Chondrocyte (in vitro differentiated cells): ENCODE results near the gene TRPV6. TPM values are rescaled to one million over a fixed set of nuclear protein-coding genes. Genes with fewer than 3 reads are reported as not detected.

Experiments
- DNase-seq: peaks from one replicate; pipeline ENCODE4 v3.0.0; 2021; ENCODE audit warnings: mixed read lengths, low spot score
- H3K27ac Mint-ChIP-seq: one replicate; pipeline ENCODE4 v1.8.0; 2021; ENCODE audit warnings: mild to moderate bottlenecking, moderate library complexity, mixed read lengths; ENCODE audit not compliant: unreplicated experiment
- H3K27me3 Mint-ChIP-seq: 2 replicates; pipeline ENCODE4 v1.8.0; 2021; ENCODE audit warnings: low read depth, mixed read lengths
- H3K36me3 Mint-ChIP-seq: 2 replicates; pipeline ENCODE4 v1.8.0; 2021; ENCODE audit warnings: low read depth, mixed read lengths
- H3K4me1 Mint-ChIP-seq: 2 replicates; pipeline ENCODE4 v1.8.0; 2021; ENCODE audit warnings: low read depth, mild to moderate bottlenecking, mixed read lengths
- H3K4me3 Mint-ChIP-seq: one replicate; pipeline ENCODE4 v1.8.0; 2021; ENCODE audit warnings: mild to moderate bottlenecking, moderate library complexity, mixed read lengths; ENCODE audit not compliant: unreplicated experiment
- H3K9me3 Mint-ChIP-seq: 2 replicates; pipeline ENCODE4 v1.8.0; 2021; ENCODE audit warnings: low read depth, mixed read lengths
- total RNA-seq: library from RNA; stranded (reverse); gene quantifications from 3 replicates; pipeline ENCODE4 v1.2.1, GENCODE V29; 2021
- TF ChIP-seq, protein P1 (sequence below): fragments of 200-600 bp; sonication (generic); IDR thresholded peaks from 2 replicates; pipeline ENCODE4 v1.5.0; 2021; ENCODE audit warnings: antibody characterized with exemption, mild to moderate bottlenecking, moderate library complexity

TRPV6 gene
- total RNA-seq, 1 donor from 2014 or later, result not detected

DNA sequence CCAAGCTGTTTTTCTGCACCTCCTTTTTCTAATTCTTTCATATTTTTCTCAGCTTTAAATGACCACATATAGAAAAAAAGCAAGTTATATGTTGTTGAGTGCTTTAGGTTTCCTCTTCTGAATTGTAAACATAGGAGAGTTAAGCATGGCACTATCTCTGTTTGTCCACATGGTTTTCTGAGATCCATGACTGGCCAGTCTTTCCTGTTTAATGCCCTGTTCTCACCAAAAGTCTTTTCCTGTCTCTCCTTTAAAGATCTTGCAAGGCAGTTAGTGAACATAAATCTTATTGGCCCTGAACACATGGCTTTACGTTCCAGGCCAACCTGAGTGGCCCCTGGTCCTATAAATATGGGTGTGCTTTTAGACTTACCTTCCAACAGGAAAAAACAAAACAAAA is 28.6 kb upstream of the TRPV6 start:
- peaks cover 1% of the 10 kb centered on the region for H3K27me3 Mint-ChIP-seq
- H3K4me3 Mint-ChIP-seq, result no peak overlapping the region
- H3K4me1 Mint-ChIP-seq, result no peaks in the 10 kb centered on the region
- no peaks in the 10 kb centered on the region for H3K36me3 Mint-ChIP-seq
- H3K27ac Mint-ChIP-seq, result no peak overlapping the region
- DNase-seq, result no peak
- TF ChIP-seq, protein P1, sequence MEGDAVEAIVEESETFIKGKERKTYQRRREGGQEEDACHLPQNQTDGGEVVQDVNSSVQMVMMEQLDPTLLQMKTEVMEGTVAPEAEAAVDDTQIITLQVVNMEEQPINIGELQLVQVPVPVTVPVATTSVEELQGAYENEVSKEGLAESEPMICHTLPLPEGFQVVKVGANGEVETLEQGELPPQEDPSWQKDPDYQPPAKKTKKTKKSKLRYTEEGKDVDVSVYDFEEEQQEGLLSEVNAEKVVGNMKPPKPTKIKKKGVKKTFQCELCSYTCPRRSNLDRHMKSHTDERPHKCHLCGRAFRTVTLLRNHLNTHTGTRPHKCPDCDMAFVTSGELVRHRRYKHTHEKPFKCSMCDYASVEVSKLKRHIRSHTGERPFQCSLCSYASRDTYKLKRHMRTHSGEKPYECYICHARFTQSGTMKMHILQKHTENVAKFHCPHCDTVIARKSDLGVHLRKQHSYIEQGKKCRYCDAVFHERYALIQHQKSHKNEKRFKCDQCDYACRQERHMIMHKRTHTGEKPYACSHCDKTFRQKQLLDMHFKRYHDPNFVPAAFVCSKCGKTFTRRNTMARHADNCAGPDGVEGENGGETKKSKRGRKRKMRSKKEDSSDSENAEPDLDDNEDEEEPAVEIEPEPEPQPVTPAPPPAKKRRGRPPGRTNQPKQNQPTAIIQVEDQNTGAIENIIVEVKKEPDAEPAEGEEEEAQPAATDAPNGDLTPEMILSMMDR, result no peak
- H3K9me3 Mint-ChIP-seq, result no peaks in the 10 kb centered on the region

DNA sequence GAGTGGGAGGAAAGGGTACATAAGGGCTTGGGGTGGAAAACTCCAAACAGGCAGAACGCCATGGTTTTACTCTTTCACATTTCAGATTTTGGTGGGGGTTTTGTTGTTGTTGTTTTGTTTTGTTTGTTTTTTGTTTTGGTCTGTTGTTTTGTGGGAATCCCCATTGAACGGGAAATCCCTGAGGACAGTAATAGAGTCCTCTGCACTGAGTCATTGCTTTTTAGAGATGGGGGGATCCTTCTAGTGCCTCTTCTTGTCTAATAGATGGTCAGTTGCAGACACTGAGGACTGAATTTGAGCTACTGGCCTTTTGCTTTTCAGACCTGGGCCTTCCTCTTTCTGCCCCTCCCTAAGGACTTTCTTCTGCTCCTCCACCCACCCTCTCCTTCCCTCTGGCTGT is 28.0 kb upstream of the TRPV6 start:
- no peak overlapping the region for H3K27ac Mint-ChIP-seq
- DNase-seq, result no peak
- no peak overlapping the region for H3K4me3 Mint-ChIP-seq

DNA sequence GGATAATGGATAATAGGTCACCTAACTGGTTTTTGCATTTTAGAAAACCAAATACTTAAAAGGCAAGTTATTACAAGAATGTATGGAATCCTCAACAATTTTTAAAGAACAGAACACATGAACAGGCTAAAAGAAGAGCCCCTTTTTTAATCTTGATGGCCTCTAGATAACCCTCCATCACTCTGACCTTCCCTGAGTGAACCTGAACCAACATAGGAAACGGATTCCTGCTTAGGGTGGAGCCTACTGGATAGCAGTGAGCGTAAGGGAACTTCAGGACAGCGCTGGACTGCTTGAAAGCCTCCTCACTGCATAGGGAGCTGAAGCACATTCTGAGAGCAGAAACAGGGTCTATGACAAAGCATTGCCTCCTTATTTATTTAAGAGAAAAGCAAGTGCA is 27.5 kb upstream of the TRPV6 start:
- no peaks in the 10 kb centered on the region for H3K9me3 Mint-ChIP-seq
- peaks cover 1% of the 10 kb centered on the region for H3K27me3 Mint-ChIP-seq
- no peak for DNase-seq
- H3K36me3 Mint-ChIP-seq, result no peaks in the 10 kb centered on the region
- no peak overlapping the region for H3K27ac Mint-ChIP-seq
- H3K4me3 Mint-ChIP-seq, result no peak overlapping the region
- TF ChIP-seq, protein P1, result no peak
- H3K4me1 Mint-ChIP-seq, result no peaks in the 10 kb centered on the region

More for the DNA sequence above, 28.0 kb upstream of the TRPV6 start:
- no peaks in the 10 kb centered on the region for H3K36me3 Mint-ChIP-seq
- TF ChIP-seq, protein P1, result no peak
- no peaks in the 10 kb centered on the region for H3K4me1 Mint-ChIP-seq
- H3K9me3 Mint-ChIP-seq, result no peaks in the 10 kb centered on the region
- H3K27me3 Mint-ChIP-seq, result peaks cover 1% of the 10 kb centered on the region

DNA sequence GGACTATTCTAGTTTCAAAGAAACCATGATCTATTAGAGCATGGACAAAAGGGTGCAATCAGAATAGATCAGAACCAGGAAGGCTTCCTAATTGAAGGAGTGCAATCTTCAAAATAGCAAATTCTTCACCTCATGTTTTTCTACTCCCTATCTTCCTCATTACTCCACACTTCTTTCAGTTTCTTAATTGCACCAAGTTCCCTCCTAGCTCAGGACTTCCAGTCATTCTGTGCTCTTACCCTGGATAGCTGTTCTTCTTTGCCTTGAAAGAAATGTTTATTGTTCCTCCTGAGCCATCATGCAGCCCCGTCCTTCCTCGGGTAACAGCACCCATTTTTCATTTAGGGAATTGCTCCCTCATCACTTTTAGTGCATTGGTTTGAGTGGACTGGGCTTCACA is 24.9 kb upstream of the TRPV6 start:
- Mint-ChIP-seq H3K27ac (no peak overlapping the region), H3K4me1 (no peaks in the 10 kb centered on the region), H3K9me3 (peaks cover 2% of the 10 kb centered on the region), H3K27me3 (no peaks in the 10 kb centered on the region), H3K36me3 (no peaks in the 10 kb centered on the region), H3K4me3 (no peak overlapping the region)
- no peak for DNase-seq
- TF ChIP-seq, protein P1, result no peak

DNA sequence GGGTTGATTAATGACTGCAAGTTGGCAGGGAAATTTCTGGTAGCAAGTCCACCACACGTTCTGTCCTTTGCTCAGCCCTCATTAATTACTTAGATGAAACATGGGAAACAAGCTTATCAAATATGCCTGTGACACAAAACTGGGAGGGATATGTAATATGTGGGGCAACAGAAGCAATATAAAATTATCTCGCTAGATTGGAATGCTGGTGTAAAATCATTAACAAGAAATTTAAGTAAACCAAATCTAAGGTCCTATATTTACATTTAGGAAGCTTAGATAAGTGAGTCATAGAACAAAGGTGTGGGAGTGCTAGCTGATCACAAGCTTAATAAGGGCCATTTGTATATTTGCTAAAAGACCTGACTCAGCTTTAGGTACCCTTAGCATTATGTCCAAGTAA is 24.5 kb upstream of the TRPV6 start:
- Mint-ChIP-seq H3K4me3 (no peak overlapping the region), H3K27me3 (no peaks in the 10 kb centered on the region), H3K27ac (no peak overlapping the region), H3K4me1 (no peaks in the 10 kb centered on the region), H3K9me3 (peaks cover 2% of the 10 kb centered on the region), H3K36me3 (no peaks in the 10 kb centered on the region)
- no peak for DNase-seq
- TF ChIP-seq, protein P1, result no peak
